ENCODE results near the gene SLC4A7. TPM values are rescaled to one million over a fixed set of nuclear protein-coding genes. Genes with fewer than 3 reads are reported as not detected.
"Not testable (repeated sequence)": the region's sequence is repeated elsewhere in the genome, so short reads cannot be mapped to it uniquely, and the experiment has no call there.

SLC4A7 gene
- total RNA-seq, 8 experiments from 2014 or later: 40.3 to 187 (median 67.5) TPM

- Histone ChIP-seq H3K4me1 (replicated peaks in 1 of 2) (no peaks in the 10 kb centered on the region), H3K27ac (no peak overlapping the region), H3K4me3 (no peak overlapping the region)
- in situ Hi-C loops (cut with MboI; ENCODE audit: low pct_unique_long_range_greater_than_20kb in 2 of 9, low sequenced_read_pairs in 9 of 9, unreplicated experiment in 9 of 9): no loop called here
- no peak for ATAC-seq (replicated peaks in 6 of 8)
- WGBS, 10 experiments: 60 to 100% (median 100%) methylated on average over 1 of the region's 1 CpG; no CpG with 5 or more reads in 3 of the 10 experiments
Observed at GRCh38 chr3:27415202-27415601, 69.0 kb downstream of the SLC4A7 start.

- Histone ChIP-seq H3K4me3 (no peak overlapping the region), H3K27ac (no peak overlapping the region), H3K4me1 (replicated peaks in 1 of 2) (no peaks in the 10 kb centered on the region)
- in situ Hi-C loops (cut with MboI; ENCODE audit: low pct_unique_long_range_greater_than_20kb in 2 of 9, low sequenced_read_pairs in 9 of 9, unreplicated experiment in 9 of 9): no loop called here
- ATAC-seq (replicated peaks in 6 of 8): no peak
- 55 to 100% (median 63%) methylated on average over 2 to 3 of the region's 3 CpGs for WGBS, 10 experiments
Observed at GRCh38 chr3:27392950-27393679, 91.1 kb downstream of the SLC4A7 start.

GRCh38 chr3:27392414-27392813 lies 91.8 kb downstream of the SLC4A7 start:
- 86 to 100% (median 97%) methylated on average over 2 to 10 of the region's 10 CpGs for WGBS, 10 experiments
- H3K4me1 ChIP-seq (replicated peaks in 1 of 2); ATAC-seq (replicated peaks in 6 of 8); H3K27ac ChIP-seq; H3K4me3 ChIP-seq; in situ Hi-C loops (cut with MboI; ENCODE audit: low pct_unique_long_range_greater_than_20kb in 2 of 9, low sequenced_read_pairs in 9 of 9, unreplicated experiment in 9 of 9): not testable (repeated sequence)

- no peaks in the 10 kb centered on the region for H3K4me1 ChIP-seq (replicated peaks in 1 of 2)
- H3K4me3 ChIP-seq: no peak overlapping the region
- WGBS, 10 experiments: 67 to 100% (median 89%) methylated on average over 1 of the region's 1 CpG; no CpG with 5 or more reads in 2 of the 10 experiments
- in situ Hi-C loops (cut with MboI; ENCODE audit: low pct_unique_long_range_greater_than_20kb in 2 of 9, low sequenced_read_pairs in 9 of 9, unreplicated experiment in 9 of 9): no loop called here
- H3K27ac ChIP-seq: no peak overlapping the region
- ATAC-seq (replicated peaks in 6 of 8): no peak
Observed at GRCh38 chr3:27391796-27392195, 92.4 kb downstream of the SLC4A7 start.

- Histone ChIP-seq H3K27ac (no peak overlapping the region), H3K4me1 (replicated peaks in 1 of 2) (no peaks in the 10 kb centered on the region), H3K4me3 (no peak overlapping the region)
- 80 to 100% (median 100%) methylated on average over 1 of the region's 1 CpG; no CpG with 5 or more reads in 3 of the 10 experiments for WGBS, 10 experiments
- in situ Hi-C loops (cut with MboI; ENCODE audit: low pct_unique_long_range_greater_than_20kb in 2 of 9, low sequenced_read_pairs in 9 of 9, unreplicated experiment in 9 of 9): no loop called here
- ATAC-seq (replicated peaks in 6 of 8): no peak
Observed at GRCh38 chr3:27387625-27388024, 96.6 kb downstream of the SLC4A7 start.

GRCh38 chr3:27385504-27385903 lies 98.7 kb downstream of the SLC4A7 start:
- Histone ChIP-seq H3K4me3 (no peak overlapping the region), H3K27ac (no peak overlapping the region), H3K4me1 (replicated peaks in 1 of 2) (no peaks in the 10 kb centered on the region)
- in situ Hi-C loops (cut with MboI; ENCODE audit: low pct_unique_long_range_greater_than_20kb in 2 of 9, low sequenced_read_pairs in 9 of 9, unreplicated experiment in 9 of 9): no loop called here
- no peak for ATAC-seq (replicated peaks in 6 of 8)

- Histone ChIP-seq H3K4me1 (replicated peaks in 1 of 2) (no peaks in the 10 kb centered on the region), H3K4me3 (no peak overlapping the region), H3K27ac (no peak overlapping the region)
- no peak for ATAC-seq (replicated peaks in 6 of 8)
- 83 to 100% (median 100%) methylated on average over 1 of the region's 1 CpG; no CpG with 5 or more reads in 1 of the 10 experiments for WGBS, 10 experiments
- in situ Hi-C loops (cut with MboI; ENCODE audit: low pct_unique_long_range_greater_than_20kb in 2 of 9, low sequenced_read_pairs in 9 of 9, unreplicated experiment in 9 of 9): no loop called here
Observed at GRCh38 chr3:27384191-27384590, 100.0 kb downstream of the SLC4A7 start.

GRCh38 chr3:27380433-27381357 lies 103.5 kb downstream of the SLC4A7 start:
- no peak overlapping the region for H3K4me3 ChIP-seq
- ATAC-seq (replicated peaks in 6 of 8): no peak
- WGBS, 10 experiments: 95 to 100% (median 100%) methylated on average over 2 to 3 of the region's 3 CpGs; no CpG with 5 or more reads in 2 of the 10 experiments
- in situ Hi-C loops (cut with MboI; ENCODE audit: low pct_unique_long_range_greater_than_20kb in 2 of 9, low sequenced_read_pairs in 9 of 9, unreplicated experiment in 9 of 9): no loop called here
- H3K27ac ChIP-seq: no peak overlapping the region
- H3K4me1 ChIP-seq (replicated peaks in 1 of 2): no peaks in the 10 kb centered on the region

- Histone ChIP-seq H3K4me1 (replicated peaks in 1 of 2) (no peaks in the 10 kb centered on the region), H3K4me3 (no peak overlapping the region), H3K27ac (no peak overlapping the region)
- no peak for ATAC-seq (replicated peaks in 6 of 8)
- in situ Hi-C loops (cut with MboI; ENCODE audit: low pct_unique_long_range_greater_than_20kb in 2 of 9, low sequenced_read_pairs in 9 of 9, unreplicated experiment in 9 of 9): no loop called here
Observed at GRCh38 chr3:27378331-27378730, 105.9 kb downstream of the SLC4A7 start.

- H3K4me3 ChIP-seq: no peak overlapping the region
- ATAC-seq (replicated peaks in 6 of 8): no peak
- WGBS, 10 experiments: 86 to 100% (median 95%) methylated on average over 4 to 6 of the region's 6 CpGs
- H3K4me1 ChIP-seq (replicated peaks in 1 of 2): no peaks in the 10 kb centered on the region
- no peak overlapping the region for H3K27ac ChIP-seq
- in situ Hi-C loops (cut with MboI; ENCODE audit: low pct_unique_long_range_greater_than_20kb in 2 of 9, low sequenced_read_pairs in 9 of 9, unreplicated experiment in 9 of 9): no loop called here
Observed at GRCh38 chr3:27376109-27376772, 107.9 kb downstream of the SLC4A7 start.

- Histone ChIP-seq H3K4me1 (replicated peaks in 1 of 2) (peaks cover 0 to 4% of the 10 kb centered on the region in 2 donors), H3K4me3 (peak within 1 kb of the TSS; percentile 51 to 95 (median 64)), H3K27ac (peak within 1 kb of the TSS; percentile 1 to 31)
- 0 to 51% (median 9%) methylated on average over 5 to 28 of the region's 48 CpGs; no CpG with 5 or more reads in 2 of the 10 experiments for WGBS, 10 experiments
- peak; percentile 88 to 100 (median 99) for ATAC-seq (replicated peaks in 6 of 8)
- in situ Hi-C loops (cut with MboI; ENCODE audit: low pct_unique_long_range_greater_than_20kb in 2 of 9, low sequenced_read_pairs in 9 of 9, unreplicated experiment in 9 of 9): loop anchor here in 1 of 9 experiments (25.0 kb wide), 1 partner anchor 318 kb away; no protein-coding TSS in a partner anchor
Observed at GRCh38 chr3:27368831-27369607, 115.2 kb downstream of the SLC4A7 start, which contains the start of gene NEK10. NEK10 (minus strand) TSS chr3:27369383; CDS start chr3:27352882, 16,501 bp downstream.

GRCh38 chr3:27366062-27366591 lies 118.1 kb downstream of the SLC4A7 start:
- Histone ChIP-seq H3K4me3 (no peak overlapping the region), H3K27ac (no peak overlapping the region), H3K4me1 (replicated peaks in 1 of 2) (peaks cover 0 to 4% of the 10 kb centered on the region in 2 donors)
- ATAC-seq (replicated peaks in 6 of 8): no peak
- WGBS, 10 experiments: 90 to 100% (median 100%) methylated on average over 1 of the region's 1 CpG; no CpG with 5 or more reads in 4 of the 10 experiments
- in situ Hi-C loops (cut with MboI; ENCODE audit: low pct_unique_long_range_greater_than_20kb in 2 of 9, low sequenced_read_pairs in 9 of 9, unreplicated experiment in 9 of 9): loop anchor here in 1 of 9 experiments (25.0 kb wide), 1 partner anchor 321 kb away; no protein-coding TSS in a partner anchor
